ENCODE measurements around the gene RAB18. TPM values are rescaled to one million over a fixed set of nuclear protein-coding genes. Genes with fewer than 3 reads are reported as not detected.

The RAB18 gene
- total RNA-seq, 1 experiment from 2014 or later: 68.1 TPM

- Histone ChIP-seq H3K4me3 (replicated peaks in 1 of 2; ENCODE audit: low read depth in 1 of 2, low read length in 2 of 2) (no peak overlapping the region), H3K9ac (ENCODE audit: low read length) (no peak overlapping the region), H3K79me2 (ENCODE audit: insufficient read depth, low read length) (peaks cover 73% of the 10 kb centered on the region), H4K20me1 (ENCODE audit: insufficient read depth) (no peaks in the 10 kb centered on the region; the same call in 1 of the 2 replicates), H3K27ac (ENCODE audit: low read depth, low read length) (no peak overlapping the region), H3K27me3 (ENCODE audit: insufficient read depth, low read length) (no peaks in the 10 kb centered on the region), H3K4me1 (ENCODE audit: control insufficient read depth in 1 of 2, insufficient read depth in 2 of 2, low read length in 2 of 2) (no peaks in the 10 kb centered on the region), H3K4me2 (ENCODE audit: low read length) (no peak overlapping the region), H2AFZ (ENCODE audit: low read depth, low read length, poor library complexity, severe bottlenecking) (no peak overlapping the region), H3K9me2 (ENCODE audit: insufficient read depth) (no peaks in the 10 kb centered on the region), H3K9me3 (ENCODE audit: control insufficient read depth in 1 of 2, insufficient read depth in 1 of 2, low read depth in 1 of 2, low read length in 2 of 2) (no peaks in the 10 kb centered on the region), H3K36me3 (ENCODE audit: control insufficient read depth in 1 of 2, insufficient read depth in 2 of 2, low read length in 2 of 2) (peaks cover 4 to 17% of the 10 kb centered on the region in 2 experiments; a peak in 3 of 4 replicates)
- ChIA-PET CTCF (no interaction called here), POLR2A (no interaction called here), RAD21 (ENCODE audit: low non-redundant PET in 1 of 2, low total read pairs in 2 of 2, uncharacterized antibody in 2 of 2, unreplicated experiment in 2 of 2) (no interaction called here)
- intact Hi-C loops (cut with micrococcal nuclease): no loop called here
- no peak for ATAC-seq
- BruUV-seq (replicated peaks): no TSS peak
- TF ChIP-seq SIN3A (IDR thresholded peaks at IDR 0.05; ENCODE audit: low read depth) (no peak), CEBPB (IDR thresholded peaks at IDR 0.05; ENCODE audit: low read depth) (no peak), EZH2phosphoT487 (IDR thresholded peaks at IDR 0.05; ENCODE audit: borderline replicate concordance) (no peak), JUND (IDR thresholded peaks at IDR 0.05) (no peak), ELF1 (IDR thresholded peaks at IDR 0.05; ENCODE audit: borderline replicate concordance, low read depth) (no peak), CBX3 (IDR thresholded peaks at IDR 0.05; ENCODE audit: low read depth) (no peak), FOSL1 (IDR thresholded peaks at IDR 0.05; ENCODE audit: low read depth) (no peak), SRF (IDR thresholded peaks at IDR 0.05; ENCODE audit: low read depth) (no peak), TCF7L2 (IDR thresholded peaks at IDR 0.05; ENCODE audit: borderline replicate concordance, extremely low read depth, insufficient read depth, insufficient read length) (no peak), ZBTB33 (IDR thresholded peaks at IDR 0.05; ENCODE audit: extremely low read depth, insufficient replicate concordance, low read length) (no peak), RAD21 (IDR thresholded peaks at IDR 0.05; ENCODE audit: low read depth) (no peak), CTCF (IDR thresholded peaks at IDR 0.05 in 2 of 3, conservative IDR thresholded peaks at IDR 0.05 in 1 of 3; ENCODE audit: borderline replicate concordance in 1 of 3, insufficient read depth in 1 of 3, low read depth in 2 of 3, low read length in 2 of 3) (no peak), ZNF274 (IDR thresholded peaks at IDR 0.05; ENCODE audit: low read depth, low read length) (no peak), EZH2 (IDR thresholded peaks at IDR 0.05) (no peak), POLR2AphosphoS5 (IDR thresholded peaks at IDR 0.05; ENCODE audit: low read depth, low read length) (no peak), POLR2A (IDR thresholded peaks at IDR 0.05; ENCODE audit: borderline replicate concordance, extremely low read depth, insufficient read depth, insufficient read length) (no peak), ATF3 (IDR thresholded peaks at IDR 0.05) (no peak), YY1 (IDR thresholded peaks at IDR 0.05; ENCODE audit: extremely low read depth, insufficient replicate concordance, low read depth, low read length) (no peak)
- DNase-seq (ENCODE audit: low read depth, low spot score): no peak
These were observed 26.4 kb downstream of the RAB18 start for GRCh38 chr10:27530477-27530876.

Measured in HCT116 (cell line).